ENCODE results near the gene PCNX3.

The PCNX3 gene

DNA sequence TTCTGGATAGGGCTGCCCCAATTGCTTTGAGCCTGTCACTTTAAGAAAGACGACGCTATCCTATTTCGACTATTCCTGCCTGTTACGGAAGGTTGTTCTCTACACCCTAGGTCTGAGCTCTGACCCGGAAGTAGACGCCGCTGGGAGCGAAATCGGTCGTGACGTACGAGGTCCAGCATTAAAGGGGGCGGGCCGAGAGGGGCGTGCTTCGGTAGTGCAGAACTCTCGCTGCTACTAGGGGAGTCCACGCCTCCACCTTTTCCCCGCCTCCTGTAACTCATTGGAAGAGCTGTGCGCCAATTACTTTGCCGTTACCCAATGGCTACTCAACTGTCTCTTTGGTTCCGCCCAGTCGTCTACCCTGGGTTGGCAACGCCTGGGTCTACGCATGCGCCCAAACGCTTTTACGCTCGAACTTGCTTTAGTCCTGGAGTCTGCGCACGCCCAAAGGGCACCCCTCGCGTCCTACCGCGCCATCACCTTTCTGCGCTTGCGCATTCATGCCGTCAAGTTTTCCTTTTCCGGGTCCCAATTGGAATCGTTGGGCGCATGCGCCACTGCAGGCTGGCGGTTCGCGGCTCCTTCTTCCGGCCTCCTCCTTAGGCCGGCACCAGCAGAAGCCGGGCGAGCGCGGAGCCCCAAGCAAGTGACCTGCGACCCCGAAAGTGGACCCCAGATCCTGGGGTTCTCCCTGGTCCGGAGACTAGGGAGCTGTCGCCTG lies at the start of gene PCNX3:
TSS of gene PCNX3 (plus strand) at position 548 of the 721 bp plus-strand sequence. CDS start 536 bp downstream, outside the sequence.
- peak; percentile 100 for DNase-seq (ENCODE audit: low read depth in 2 of 2)

DNA sequence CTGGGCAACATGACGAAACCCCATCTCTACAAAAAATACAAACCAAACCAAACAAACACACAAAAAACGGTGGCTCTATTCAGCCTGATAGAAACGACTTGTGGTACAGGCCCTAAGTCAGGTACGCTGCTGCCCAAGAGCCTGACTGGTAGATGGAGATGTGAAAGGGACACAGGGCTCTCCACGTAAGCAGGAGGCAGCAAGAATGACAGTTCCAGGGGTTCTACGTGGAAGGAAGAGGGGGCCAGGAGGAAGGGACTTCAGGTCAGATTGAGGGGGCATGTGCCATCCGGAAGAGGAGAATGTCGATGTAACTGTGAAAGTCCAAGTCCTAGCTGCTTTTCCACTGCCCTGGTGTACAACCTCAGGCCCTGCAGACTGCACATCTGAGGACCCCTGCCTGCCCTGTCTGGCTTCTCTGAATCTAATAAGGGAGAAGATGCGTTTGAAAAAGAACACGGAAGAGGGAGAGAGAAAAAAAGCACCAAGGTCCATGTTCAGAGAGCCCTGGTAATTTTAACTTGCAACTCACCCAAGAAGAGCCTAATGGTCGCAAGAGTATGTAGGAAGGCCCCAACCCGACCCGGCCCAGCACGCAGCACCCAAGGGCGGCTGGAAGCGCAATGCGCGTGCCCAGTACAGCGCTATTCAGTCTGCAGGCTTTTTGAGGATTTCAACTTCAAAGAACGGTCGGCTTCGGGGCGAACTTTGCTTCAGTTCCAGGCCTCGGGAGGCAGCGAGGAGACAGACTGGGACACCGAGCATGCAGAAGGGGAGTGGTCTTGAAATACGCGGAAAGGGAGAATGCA lies 46.2 kb upstream of the PCNX3 start:
- DNase-seq (ENCODE audit: low read depth in 2 of 2), result no peak

DNA sequence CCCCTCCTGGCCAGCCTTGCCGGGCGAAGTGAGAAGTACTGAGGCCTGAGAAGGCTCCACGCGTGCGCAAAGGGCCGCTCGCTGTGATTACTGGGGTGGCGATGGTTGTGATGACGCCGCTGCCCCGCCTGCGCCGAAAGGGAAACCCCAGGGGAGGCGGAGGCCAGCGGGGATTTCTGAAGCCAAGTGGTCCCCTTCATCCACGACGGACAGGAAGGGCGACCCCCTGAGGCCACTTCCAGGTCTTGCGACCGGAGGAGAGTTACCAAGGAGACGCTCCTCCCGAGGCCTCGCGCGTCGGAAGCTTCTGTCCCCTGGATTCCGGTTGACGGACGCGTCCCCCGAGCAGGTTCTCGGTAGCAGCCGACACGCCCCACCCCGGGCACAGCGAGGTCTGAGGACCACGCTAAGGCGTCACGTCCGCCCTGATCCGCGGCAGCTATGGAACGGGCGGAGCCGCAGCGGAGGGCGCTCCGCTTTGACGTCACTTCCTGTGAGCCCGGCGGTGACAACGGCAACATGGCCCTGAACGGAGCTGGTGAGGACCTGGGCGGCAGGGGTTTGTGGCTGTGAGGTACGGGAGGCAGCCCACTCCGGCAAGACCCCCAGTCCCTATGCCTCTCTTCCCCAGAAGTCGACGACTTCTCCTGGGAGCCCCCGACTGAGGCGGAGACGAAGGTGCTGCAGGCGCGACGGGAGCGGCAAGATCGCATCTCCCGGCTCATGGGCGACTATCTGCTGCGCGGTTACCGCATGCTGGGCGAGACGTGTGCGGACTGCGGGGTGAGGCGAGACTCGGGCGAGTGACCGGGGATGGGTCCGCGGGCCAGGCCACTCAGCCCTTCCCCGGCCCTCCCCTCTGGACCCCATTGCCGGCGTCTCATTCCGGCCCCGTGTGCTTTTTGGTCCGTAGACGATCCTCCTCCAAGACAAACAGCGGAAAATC lies 45.3 kb upstream of the PCNX3 start, which contains the start of gene ZNRD2:
TSS of gene ZNRD2 (plus strand) at position 505 of the 946 bp plus-strand sequence. CDS start at position 520, 15 bp downstream.
- DNase-seq (ENCODE audit: low read depth in 2 of 2), result peak; percentile 95 to 96

DNA sequence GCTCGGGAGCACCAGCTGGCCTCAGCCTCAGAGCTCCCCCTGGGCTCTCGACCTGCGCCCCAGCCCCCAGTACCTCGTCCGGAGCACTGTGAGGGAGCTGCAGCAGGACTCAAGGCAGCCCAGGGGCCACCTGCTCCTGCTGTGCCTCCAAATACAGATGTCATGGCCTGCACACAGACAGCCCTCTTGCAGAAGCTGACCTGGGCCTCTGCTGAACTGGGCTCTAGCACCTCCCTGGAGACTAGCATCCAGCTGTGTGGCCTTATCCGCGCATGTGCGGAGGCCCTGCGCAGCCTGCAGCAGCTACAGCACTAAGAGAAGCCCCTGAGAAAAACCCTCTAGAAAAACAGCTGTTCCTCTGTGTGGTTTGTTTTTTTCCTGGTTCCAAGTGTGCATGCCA lies 44.2 kb upstream of the PCNX3 start:
- DNase-seq (ENCODE audit: low read depth in 2 of 2), result no peak

DNA sequence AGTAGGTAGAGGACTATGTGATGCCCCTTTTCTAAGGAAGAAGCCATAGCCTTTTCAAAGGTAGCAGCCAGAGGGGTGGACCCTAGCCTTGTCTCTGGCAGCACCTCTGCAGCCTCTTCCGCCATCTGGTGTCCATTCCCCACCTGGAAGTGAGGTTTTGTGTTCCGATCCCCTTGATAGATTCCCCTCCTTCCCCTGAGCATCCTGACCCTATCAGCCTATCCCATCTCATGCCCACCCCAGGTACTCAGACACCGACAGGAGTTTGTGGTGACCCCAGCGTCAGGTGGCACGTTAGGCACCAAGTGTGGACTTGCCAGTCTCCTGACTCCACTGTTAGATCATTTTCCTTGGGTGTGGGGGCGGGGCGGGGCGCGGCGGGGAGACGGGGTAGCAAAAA lies 43.6 kb upstream of the PCNX3 start:
- DNase-seq (ENCODE audit: low read depth in 2 of 2), result no peak

DNA sequence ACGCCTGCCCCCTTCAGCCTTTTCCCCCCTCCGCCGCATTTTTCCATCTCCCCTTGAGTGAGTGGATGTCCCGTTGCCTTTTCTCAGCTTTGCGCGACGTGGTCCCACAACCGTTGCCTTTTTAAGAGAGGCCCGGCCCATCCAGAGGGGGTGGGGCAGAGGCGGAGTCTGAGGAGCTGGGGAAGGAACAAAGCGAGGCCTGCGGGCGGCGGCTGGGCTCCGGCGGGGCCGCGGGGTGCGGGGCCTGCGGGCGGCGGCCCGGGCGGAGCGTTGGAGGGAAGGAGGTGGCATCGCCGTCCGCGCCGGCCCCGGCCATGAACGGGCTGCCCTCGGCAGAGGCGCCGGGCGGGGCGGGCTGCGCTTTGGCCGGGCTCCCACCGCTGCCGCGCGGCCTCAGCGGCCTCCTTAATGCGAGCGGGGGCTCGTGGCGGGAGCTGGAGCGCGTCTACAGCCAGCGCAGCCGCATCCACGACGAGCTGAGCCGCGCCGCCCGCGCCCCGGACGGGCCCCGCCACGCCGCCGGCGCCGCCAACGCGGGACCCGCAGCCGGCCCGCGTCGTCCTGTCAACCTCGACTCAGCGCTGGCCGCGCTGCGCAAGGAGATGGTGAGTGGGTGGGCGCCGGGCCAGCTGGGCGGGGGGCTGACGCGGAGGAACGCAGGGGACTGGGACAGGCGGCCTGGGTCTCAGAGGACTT lies 43.1 kb upstream of the PCNX3 start, which contains the start of gene FAM89B:
TSS of gene FAM89B (plus strand) at position 183 of the 696 bp plus-strand sequence. CDS start at position 315, 132 bp downstream.
- DNase-seq (ENCODE audit: low read depth in 2 of 2), result peak; percentile 62 to 64

DNA sequence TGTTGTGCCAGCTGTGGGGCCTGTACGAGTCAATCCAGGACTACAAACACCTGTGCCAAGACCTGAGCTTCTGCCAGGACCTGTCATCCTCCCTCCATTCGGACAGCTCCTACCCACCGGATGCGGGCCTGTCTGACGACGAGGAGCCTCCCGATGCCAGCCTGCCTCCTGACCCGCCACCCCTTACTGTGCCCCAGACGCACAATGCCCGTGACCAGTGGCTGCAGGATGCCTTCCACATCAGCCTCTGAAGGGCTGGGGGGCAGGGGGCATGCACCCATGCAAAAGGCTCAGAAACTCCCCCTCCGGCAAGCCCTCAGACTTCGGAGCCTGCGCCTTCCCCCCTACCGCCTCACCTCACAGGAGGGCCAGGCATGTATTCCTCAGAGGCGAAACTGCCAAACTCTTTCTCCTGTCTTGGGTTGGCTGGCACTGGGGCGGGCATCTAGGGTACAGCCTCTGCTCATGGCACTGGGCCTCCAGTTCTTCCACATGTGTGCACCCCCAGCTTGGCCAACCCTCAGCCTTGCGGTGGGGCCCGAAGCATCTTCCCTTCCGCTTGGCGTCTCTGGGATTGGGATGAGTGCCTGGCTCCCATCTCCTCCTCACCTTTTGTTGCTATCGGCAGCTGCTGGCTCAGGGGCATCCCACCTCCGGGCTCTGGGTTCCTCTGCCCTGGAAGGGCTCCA lies 42.0 kb upstream of the PCNX3 start:
- no peak for DNase-seq (ENCODE audit: low read depth in 2 of 2)

DNA sequence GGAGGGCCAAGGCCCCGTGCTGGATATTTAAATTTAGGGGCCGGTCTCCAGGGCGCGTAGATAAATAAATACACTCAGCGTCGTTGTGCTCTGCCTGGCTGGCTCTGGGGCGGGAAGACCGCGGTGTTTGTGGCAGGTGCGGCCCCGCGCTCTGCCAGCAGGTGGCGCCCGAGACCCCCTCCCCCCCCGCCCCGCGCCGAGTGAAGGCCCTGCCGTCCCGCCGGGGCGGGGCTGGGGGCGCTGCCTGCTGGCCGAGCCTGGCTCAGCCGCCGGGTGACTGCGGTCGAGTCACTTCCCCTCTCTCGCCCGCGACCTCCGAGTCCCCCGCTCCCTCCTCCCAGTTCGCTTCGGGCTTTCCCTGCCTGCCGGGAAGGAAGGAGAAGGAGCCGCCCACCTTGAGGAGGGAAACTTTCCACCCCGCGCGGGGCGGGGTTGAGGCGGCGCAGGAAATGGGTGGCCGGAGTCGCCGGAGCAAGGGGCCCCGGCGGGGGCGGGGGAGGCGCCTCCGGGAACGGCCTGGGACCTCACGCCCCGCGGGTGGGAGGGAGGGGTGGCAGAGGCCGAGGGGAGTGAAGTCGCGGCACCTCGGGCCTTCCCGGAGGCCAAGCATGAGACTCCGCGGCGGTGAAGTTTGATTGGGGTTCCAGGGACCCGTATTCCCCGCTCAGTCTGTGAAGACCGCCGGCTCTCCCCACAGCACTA lies 41.3 kb upstream of the PCNX3 start:
- peak; percentile 75 to 76 for DNase-seq (ENCODE audit: low read depth in 2 of 2)

DNA sequence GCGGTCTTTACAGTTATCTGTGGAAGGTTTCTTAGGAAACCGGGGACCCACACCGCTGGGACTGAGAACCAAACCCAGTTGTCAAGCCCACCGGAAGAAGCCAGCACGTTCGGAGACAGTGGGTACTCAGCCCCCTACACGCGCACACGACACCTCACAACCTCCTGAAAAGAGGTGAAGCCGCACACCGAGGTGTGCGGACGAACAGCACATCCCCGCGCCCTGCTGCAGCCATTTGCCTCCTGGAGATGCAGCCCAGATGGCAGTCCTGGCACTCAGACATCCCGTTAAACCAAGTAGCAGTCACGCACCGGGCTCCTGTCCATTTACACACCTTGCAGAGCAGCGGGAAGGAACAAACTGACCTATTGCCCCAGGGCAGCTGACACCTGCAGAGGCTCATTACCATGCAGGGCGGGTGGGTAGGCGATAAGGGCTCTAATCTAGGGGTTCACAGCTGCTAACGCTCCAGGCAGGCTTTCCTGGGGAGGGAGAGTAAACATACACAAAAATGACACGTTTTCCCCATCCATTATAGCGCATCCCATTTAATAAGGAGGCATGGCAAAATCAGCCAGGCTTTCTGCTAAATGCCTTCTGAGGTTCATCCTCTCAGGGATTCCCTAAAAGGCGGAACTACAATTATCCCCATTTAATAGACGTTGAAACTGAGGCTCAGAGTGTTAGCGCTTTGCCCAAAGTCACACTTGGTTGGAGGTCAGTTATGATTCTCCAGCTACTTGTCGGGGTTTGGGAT lies 40.6 kb upstream of the PCNX3 start:
- DNase-seq (ENCODE audit: low read depth in 2 of 2), result no peak

DNA sequence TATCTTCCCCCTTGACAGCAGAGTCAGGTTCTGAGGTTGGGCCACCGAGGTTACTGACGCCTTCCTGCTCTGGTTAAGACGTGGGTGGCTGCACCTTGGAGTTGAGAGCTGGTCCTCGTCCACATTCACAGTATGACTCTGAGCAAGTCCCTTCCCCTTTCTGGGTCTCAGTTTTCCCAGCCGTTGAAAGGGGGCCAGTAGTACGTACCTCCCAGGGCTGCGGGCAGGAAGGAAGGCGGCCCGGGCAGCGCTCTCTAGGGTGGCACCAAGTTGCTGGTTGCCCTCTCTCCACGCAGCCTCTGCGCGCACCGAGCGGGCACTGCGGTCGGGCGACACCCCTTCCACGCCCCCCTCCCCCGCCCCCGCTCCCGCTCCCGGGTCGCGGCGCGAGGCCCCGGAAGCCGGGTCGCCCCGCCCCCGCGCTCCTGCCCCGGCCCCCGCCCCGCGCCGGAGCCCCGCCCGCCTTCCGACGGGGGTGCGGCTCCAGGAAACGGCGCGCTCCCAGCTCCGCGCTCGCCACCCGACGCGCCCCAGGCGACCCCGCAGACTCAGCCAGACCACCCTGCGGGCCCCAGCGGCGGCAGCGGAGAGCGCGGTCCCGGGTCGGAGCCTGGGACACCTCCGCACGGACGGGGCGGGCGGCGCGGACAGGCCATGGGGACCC lies 39.9 kb upstream of the PCNX3 start, which contains the start of gene EHBP1L1:
TSS of gene EHBP1L1 (plus strand) at position 486 of the 664 bp plus-strand sequence. CDS start 250 bp downstream, outside the sequence.
- DNase-seq (ENCODE audit: low read depth in 2 of 2), result no peak

DNA sequence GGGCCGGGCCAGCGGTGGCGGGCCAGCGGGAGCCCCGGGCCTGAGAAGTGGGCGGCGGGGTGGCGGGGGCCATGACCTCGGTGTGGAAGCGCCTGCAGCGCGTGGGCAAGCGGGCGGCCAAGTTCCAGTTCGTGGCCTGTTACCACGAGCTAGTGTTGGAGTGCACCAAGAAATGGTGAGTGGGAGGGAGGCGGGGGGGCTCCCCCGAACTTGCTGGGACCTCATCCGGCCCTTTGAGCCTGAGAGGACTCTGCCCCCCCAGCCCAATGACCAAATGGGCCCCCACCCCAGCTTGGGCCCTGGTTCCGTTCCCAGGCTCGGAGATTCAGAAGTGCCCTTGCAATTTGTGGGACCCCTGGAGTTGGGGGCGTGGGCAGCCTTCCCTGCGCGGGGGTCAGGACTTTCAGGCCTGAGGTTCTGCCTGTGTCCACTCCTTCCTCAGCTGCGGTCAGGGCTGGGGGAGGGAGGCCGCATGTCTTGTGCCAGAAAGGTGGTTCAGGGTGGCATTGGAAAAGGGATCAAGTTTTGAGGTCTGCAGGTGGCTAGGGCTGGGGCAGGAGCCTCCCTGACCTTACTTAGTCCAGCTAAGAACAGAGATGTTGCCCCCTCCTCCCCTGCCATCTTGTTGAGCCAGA lies 39.2 kb upstream of the PCNX3 start:
- DNase-seq (ENCODE audit: low read depth in 2 of 2), result no peak

DNA sequence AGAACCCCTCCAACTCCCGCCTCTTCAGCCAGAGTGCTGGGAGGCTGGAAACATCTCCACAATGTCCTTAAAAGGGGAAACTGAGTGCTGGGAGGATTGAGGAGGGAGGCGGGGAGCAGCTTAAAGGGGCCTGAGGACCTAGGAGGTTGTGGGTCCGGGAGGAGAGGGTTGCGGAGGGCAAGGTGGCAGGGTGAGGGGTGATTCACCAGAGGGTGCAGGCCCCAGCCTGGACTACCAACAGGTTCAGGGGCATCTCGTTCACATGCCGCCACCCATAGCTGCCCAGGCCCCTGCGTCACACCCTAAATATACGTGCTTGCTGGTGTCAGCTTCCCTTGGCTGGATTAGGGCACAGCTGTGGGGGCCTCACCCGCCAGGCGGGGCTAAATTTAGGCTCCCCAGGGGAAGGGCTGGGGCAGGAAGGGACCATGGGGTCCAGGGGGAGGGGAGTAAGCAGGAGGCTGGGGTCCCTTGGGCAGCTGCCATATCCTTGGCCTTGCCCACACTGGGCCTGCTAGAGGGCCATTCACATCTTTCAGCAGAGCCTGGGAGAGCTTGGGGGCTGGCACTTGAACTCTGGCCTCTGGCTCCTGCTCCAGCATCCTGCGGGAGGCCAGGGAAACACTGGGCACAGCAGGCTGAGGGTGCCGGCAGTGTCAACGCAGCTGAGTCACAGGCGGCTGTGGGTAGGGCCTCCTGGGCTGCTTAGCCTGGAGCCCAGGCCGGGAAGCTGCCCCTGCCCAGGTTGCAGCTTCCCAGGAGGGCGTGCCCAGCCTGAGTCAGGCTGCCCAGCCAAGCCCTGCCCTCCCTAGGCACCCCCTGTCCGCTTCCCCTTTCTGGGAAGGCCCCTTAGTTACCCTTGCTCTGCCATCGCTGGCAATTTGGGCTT lies 38.5 kb upstream of the PCNX3 start:
- DNase-seq (ENCODE audit: low read depth in 2 of 2), result no peak

DNA sequence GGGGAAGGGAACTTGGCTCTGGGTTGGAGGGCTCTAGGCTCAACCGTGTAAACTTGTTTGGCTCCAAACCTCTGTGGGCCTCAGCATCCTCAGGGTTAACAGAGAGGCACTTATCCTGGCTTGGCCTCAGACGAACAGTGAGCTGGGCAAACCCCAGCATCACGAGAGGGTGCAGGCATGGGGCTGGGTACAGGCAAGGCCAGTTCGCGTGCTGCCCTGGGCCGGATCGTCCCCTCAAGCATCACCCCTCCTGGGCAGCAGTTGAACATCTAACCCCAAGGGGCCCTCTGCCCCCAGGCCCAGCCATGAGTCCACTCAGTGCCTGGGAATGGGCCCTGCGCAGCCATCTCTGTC lies 37.8 kb upstream of the PCNX3 start:
- no peak for DNase-seq (ENCODE audit: low read depth in 2 of 2)

DNA sequence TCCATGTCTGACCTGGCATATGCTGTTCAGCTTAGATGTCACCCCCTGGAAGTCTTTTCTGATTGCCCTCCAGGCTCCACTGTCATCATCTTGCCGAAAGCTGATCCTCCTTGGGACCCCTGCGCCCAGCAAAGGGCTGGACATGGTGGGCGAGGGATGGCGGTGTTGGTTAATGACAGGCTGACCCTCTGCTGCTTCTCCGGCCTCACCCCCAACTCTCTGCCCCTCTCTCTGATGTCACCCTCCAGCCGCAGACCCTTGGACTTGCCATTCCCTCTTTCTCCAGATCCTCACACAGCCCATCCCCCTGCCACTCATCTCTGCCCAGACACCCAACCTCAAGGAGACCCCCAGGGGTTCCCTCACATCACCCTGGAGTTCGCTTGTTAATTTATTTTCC lies 37.4 kb upstream of the PCNX3 start:
- DNase-seq (ENCODE audit: low read depth in 2 of 2), result no peak

DNA sequence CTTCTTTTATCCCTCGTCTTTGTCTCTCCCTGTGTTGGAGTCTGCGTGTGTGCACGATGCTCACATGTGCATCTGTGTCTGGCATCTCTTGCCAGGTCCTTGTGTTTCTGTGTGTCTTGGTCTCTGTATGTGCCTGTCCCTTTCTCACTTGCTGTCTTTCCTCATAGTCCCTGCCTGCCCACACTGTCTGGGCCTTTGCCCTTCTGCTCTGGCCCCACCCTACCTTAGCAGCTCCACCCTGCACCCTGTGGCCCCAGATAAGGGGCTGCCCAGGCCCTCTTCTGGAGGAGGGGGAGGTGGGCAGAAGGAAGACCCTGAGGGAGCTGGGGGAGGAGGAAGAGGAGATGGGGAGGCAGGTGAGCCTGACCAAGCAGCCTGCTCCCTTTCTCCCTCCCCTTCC lies 36.9 kb upstream of the PCNX3 start:
- no peak for DNase-seq (ENCODE audit: low read depth in 2 of 2)

DNA sequence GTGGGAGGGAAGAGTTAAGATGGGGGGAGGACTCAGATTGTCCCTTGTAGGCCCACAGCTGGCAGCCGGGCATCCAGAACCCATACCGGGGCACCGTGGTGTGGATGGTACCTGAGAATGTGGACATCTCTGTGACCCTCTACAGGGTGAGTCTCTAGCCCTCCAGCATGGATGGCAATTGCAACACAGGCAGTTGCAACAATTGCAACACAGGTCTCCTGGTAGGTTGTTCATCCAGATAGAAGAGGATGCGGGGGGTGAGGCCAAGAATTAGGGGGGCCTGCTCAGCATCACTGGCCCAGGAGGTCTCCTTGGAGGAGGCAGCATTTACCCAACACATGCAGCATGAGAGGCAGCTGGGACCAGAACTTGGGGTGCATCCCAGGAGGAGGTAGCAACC lies 36.3 kb upstream of the PCNX3 start:
- DNase-seq (ENCODE audit: low read depth in 2 of 2), result no peak
